ENCODE results near the gene RCN2.

RCN2 gene

GRCh38 chr15:76978522-76979330, 47.2 kb downstream of the RCN2 start:
- no peak overlapping the region for H3K27ac ChIP-seq

GRCh38 chr15:76979331-76979925, 47.9 kb downstream of the RCN2 start:
- no peak overlapping the region for H3K27ac ChIP-seq
- TF ChIP-seq CTCF (conservative IDR thresholded peaks at IDR 0.05): no peak

More at GRCh38 chr15:76978522-76979330, 47.2 kb downstream of the RCN2 start:
- no peak for TF ChIP-seq CTCF (conservative IDR thresholded peaks at IDR 0.05)

- H3K27ac ChIP-seq: no peak overlapping the region
Measured at GRCh38 chr15:76979996-76980520, 48.5 kb downstream of the RCN2 start.

GRCh38 chr15:76982356-76982755, 50.8 kb downstream of the RCN2 start:
- TF ChIP-seq CTCF (conservative IDR thresholded peaks at IDR 0.05): no peak
- H3K27ac ChIP-seq: no peak overlapping the region

More at GRCh38 chr15:76979996-76980520, 48.5 kb downstream of the RCN2 start:
- TF ChIP-seq CTCF (conservative IDR thresholded peaks at IDR 0.05): no peak

- no peak for TF ChIP-seq CTCF (conservative IDR thresholded peaks at IDR 0.05)
- H3K27ac ChIP-seq: no peak overlapping the region
Measured at GRCh38 chr15:76982756-76983155, 51.2 kb downstream of the RCN2 start.

- H3K27ac ChIP-seq: no peak overlapping the region
- no peak for TF ChIP-seq CTCF (conservative IDR thresholded peaks at IDR 0.05)
Measured at GRCh38 chr15:76983590-76984375, 52.2 kb downstream of the RCN2 start.

- no peak for TF ChIP-seq CTCF (conservative IDR thresholded peaks at IDR 0.05)
- H3K27ac ChIP-seq: no peak overlapping the region
Measured at GRCh38 chr15:76986743-76987142, 55.2 kb downstream of the RCN2 start.

All from VCaP (cell line).